HG02884 (cell line): ENCODE measurements around the gene SCARB1.

Experiments
- ATAC-seq: cut with Tn5 transposase; IDR thresholded peaks from one replicate; pipeline ENCODE4 v1.9.1; 2021; ENCODE audit warnings: mild to moderate bottlenecking, moderate library complexity; ENCODE audit not compliant: unreplicated experiment

The SCARB1 gene

DNA sequence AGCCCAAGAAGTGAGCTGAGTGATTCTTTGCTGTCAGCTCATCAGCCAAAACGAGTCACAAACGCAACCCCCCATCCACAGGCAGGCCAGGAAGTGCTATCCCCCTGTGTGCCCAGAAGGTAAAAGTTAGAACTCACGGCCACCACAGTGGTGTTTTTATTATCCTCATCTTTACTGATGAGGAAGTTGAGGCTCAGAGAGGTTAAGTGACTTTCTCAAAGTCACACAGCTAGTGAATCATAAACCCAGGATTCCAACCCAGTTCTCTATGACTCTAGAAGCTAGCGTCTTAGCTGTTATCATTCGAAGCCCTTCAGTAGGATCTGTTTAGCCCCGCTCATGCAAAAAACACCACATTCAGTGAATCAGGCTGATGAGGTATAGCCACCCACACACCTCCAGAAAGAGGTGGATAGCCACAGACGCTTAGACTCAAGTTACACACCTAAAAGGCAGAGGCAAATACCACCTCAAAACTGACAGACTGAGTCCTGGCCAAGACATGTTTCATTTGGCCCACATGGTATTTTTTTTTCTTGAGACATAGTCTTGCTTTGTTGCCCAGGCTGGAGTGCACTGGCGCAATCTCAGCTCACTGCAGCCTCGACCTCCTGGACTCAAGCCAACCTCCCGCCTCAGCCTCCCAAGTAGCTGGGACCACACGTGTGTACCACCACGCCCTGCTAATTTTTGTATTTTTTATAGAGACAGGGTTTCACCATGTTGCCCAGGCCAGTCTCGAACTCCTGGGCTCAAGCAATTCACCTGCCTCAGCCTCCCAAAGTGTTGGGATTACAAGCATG is 100.7 kb downstream of the SCARB1 start:
- no peak for ATAC-seq

DNA sequence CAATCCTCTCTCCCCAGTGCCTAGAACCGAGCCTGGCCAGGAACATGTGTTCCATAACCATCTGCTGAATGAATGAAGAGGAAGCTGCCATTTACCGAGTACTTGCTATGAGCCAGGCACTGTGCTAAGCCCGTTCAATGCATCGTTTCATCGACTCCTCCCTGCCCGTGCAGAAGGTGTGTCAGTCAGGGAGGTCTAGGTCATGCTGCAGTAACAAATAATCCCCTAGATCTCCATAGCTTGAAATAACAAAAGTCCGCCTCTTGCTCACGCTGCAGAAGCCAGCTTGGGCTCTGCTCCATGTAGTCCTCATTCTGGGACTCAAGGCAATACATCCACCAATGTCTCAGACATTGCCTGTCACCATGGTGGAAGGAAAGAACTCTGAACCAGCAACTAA is 101.3 kb downstream of the SCARB1 start:
- ATAC-seq = no peak

DNA sequence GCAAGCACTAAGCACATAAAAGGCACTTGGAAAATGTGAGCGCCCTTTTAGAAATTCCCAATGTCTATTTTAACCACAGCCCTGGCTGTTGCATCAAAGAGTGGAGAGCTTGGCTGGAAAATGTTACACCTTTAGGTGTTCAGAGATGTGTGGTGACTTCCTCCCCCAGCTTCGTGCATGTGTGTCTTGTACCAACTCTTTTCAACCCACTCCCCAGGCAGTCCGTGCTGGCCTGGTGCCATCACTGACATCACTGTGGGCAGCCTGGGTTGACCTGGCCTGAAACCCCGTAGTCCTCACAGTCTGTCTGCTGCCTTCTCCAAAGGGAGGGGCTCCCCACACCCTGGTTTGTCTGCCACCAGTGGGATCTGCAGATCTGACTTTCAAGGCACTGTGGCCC is 101.8 kb downstream of the SCARB1 start:
- no peak for ATAC-seq

DNA sequence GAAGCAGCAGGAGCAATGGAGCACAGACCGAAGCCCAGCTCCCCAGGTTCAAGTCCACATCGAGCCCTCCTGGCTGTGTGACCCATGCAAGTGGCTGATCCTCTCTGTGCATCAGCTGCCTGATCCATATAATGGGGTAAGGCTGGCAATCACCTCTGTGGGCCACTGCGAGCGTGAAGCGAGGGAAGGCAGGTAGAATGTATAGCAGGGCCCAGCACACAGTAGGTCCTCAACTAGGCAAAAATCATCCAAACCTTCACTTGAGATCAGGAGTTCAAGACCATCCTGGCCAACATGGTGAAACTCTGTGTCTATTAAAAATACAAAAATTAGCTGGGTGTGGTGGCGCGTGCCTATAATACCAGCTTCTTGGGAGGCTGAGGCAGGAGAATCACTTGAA is 102.6 kb downstream of the SCARB1 start:
- ATAC-seq = no peak

DNA sequence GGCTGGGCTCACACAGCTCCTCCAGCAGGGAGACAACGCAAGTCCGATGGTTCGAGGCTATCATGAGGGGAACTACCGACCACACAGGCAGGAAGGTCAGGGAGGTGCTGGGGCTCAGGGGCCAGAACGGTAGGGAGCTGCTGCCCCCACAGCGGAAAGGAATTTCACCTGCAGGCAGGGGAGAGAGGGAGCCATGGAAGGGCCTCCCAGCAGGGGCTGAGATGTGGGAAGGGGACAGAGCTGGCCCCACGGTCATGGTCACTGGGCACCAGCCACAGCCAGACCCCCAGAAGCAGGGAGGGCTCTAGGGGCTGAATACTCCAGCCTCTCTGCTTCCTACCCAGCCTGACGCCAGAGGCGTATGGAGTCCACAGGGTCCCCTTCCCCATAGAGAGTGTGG is 103.1 kb downstream of the SCARB1 start:
- ATAC-seq = no peak

DNA sequence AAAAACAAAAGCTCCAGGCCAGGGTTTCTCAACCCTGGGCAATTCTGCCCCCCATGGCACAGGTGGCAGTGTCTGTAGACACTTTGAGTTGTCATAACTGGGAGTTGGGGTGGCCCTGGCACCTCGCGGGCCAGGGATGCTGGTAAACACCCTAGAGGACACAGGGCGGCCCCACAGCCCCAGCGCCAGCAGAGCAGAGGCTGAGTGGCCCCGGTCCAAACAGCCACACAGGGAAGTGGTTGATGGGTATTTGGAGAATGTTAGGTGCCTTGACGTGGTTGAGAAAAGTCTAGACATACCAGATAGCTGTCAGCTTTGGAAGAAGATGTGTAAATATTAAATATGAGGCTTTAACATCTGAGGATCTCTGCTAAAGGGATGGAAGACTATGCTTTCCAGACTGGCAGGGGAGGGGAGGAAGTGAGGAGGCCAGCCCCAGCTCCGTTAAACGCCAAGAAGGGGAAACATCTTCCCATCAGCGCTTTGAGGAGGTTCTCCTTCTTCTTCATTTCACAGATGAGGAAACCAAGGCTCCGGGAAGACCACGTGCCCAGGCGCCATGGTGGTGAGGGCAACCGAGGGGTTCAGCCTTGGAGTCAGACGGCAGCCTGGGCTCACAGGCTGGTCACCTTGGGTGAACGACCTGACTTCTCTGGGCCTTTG is 103.7 kb downstream of the SCARB1 start:
- ATAC-seq = no peak

DNA sequence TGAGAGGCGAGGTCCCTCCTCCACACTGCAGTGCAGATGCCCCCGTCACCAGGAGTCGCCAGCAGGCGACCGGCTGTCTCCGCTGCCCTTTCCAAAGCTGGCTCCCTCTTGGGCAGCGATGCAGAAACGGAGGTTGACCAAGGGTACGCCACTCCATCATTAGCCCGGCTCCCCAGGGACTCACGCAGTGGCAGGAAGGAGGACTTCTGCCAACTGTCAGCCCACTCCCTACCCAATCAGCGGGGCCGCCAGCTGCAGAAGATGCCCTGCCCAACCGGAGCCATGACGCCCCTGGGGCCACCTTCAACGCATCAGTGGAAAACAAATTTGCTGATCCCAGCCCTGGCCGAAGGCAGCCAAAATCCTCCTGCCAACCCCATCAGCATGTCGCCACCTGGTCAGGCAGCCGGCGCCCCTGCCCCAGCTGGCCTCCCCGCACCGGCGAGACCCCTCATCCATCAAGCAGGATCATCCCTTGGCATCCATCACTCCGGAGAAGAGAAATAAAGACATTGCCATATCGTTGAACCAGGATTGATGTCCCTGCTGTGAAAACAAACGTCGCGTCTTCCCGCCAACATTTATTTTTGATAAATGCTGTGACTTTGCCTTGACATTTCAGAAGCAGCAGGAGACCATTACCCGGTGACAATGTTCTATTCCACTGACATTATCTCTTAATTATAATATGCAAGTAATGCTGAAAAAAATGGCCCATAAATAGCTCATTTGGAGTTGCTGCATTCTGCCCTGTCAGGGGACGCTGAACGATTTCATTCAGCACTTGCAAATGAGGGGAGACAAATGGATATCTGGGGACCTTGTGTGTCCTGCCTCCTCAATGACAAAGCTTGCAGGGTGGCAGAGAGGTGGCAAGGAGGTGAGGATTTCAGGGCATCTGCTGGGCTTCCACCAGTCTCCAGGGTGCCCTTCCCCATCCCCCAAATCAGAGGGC is 105.1 kb downstream of the SCARB1 start:
- no peak for ATAC-seq

DNA sequence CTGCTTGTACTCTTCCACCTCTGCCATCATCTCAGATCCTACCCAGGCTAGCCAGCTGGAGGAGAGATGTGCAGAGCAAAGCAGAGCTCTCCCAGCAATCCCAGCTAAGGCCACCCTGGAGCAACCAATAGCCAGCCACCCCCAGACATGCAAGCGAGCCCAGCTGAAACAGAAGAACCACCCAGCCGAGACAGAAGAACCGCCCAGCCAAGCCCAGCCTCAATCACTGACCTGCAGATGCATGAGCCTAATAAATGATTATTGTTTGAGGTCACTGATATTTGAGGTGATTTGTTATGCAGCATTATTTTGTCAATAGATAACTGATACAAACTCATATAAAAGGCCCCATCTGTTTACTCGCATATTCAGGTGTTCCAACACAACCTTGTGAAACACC is 106.3 kb downstream of the SCARB1 start:
- no peak for ATAC-seq

DNA sequence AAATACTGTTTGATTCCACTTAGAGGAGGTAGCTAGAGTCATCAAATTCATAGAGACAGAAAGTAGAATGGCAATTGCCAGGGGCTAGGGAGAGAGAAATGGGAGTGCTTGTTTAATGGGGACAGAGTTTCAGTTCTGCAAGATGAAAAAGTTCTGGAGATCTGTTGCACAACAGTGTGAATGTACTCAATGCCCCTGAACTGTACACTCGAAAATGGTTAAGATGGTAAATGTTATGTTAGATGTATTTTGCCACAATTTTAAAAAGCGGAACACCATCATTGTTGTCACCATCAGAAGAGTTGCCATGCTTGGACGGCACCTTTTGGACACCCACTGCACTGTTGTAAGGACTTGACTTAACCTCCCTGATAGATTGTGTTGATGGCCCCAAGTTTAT is 106.9 kb downstream of the SCARB1 start:
- ATAC-seq = no peak

DNA sequence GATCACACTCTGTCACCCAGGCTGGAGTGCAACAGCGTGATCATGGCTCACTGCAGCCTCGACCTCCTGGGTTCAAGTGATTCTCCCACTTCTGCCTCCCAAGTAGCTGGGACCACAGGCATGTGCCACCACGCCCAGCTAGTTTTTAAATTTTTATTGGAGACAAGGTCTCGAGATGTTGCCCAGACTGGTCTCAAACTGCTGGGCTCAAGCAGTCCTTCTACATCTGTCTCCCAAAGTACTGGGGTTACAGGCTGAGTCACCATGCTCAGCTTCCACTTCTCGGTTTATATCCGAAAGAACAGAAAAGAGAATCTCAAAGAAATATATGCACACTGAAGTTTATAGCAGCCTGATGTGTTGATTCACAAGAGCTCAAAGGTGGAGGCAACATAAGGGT is 107.5 kb downstream of the SCARB1 start:
- no peak for ATAC-seq

DNA sequence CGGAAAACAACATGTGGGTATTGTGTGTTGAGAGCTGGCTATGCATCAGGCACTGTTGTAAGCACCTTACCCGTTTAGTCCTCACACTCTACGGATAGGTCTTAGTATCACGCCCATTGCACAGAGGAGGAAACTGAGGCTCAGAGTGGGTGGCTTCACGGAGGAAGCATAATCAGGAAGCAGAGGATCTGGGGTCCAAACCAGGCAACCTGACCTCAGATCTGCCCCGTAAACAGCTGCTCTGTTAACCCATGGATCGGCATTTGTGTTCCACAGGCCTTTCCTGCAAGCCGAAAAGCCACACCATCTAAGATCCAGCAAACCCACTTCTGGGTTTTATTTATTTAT is 107.9 kb downstream of the SCARB1 start:
- ATAC-seq = no peak

DNA sequence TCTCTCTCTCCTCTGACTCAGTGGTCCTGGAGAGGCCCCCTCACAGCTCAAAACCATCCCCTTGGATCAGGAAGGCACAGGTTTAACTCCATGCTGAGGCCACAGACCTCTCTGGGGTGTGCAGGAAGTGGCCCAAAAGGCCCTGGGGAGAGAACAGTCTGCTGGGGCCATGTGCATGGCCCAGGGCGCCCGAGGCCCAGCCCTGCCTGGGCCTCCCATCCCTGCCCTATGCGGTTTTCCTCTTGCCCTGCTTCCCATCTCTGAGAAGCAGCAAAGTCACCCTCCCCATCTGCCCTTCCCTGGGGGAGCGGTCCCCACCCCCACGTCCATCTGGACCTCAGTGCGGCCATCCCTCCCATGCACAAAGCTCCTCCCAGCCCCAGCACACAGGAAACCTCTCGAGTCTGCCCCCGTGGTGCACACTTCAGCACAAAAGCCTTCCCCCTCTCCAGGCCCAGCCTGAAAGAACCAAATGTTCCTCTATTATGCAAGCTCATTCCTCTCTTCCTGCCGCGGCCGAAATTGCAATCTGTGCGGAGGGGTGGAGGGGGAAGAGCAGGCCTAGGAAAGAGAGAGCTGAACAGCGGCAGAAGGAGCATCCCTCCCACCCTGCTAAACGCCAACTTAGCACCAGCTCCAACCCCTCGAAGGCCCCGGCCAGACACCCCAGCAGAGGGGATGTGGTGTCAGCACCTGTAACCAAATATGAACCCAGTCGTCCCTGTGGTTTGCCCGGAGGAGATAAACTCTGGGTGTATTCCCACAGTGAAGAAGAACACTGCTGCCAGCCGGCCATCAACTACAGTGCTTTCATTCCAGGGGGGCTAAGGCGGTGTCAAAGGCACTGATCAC is 108.5 kb downstream of the SCARB1 start:
- ATAC-seq = no peak

DNA sequence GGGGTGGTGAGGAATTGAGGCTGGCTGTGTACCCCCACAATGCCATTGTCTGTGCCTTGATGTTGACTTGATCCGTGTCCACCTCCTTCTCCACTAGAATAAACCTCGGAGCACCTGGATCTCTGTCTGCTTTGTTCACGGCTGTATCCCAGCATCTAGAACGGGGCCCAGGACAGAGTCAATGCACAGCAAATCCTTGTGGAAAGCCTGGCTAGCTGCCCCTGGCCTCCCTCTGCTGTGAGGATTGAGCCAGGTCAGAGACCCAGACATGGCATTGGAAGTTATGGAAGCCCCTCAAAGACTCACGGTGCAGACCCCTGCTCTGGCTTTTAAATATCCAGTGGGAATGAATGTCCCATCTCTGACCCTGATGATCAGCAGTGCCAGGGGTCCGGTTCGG is 109.2 kb downstream of the SCARB1 start:
- no peak for ATAC-seq

DNA sequence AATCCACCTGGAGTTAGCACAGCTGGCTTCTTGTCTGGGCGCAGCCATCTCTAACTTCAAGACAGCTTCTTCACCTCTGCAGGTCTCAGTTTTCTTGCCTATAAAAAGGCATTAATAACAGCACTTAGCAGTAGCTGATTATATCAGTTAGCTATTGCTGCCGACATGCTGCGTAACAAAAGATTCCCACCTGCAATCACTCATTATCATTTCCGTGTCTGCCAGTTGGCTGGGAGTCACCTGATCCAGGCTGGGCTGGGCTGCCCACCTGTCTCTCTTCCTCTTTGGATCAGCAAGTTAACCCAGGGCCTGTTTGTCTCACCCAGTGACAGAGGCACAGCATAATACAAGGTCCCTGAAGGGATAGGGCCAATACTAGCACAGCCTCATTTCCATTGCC is 109.7 kb downstream of the SCARB1 start:
- no peak for ATAC-seq

DNA sequence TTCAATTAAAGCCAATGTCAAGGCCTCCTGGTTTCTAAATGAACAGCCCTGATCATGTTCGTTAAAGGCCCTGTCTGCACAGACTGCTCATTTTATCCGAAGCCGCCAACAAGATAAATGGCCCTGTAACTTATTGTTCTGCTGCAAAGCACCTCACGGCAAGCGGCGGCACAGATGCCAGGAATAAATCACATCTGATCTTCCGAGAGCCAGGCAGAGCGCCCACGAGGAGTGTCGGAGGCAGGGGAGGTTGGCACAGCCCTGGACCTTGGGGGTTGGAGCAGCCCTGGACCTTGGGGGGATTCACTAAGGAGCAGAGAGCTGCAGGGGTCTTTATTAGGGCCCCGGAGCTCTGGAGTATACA is 110.5 kb downstream of the SCARB1 start:
- ATAC-seq = no peak

DNA sequence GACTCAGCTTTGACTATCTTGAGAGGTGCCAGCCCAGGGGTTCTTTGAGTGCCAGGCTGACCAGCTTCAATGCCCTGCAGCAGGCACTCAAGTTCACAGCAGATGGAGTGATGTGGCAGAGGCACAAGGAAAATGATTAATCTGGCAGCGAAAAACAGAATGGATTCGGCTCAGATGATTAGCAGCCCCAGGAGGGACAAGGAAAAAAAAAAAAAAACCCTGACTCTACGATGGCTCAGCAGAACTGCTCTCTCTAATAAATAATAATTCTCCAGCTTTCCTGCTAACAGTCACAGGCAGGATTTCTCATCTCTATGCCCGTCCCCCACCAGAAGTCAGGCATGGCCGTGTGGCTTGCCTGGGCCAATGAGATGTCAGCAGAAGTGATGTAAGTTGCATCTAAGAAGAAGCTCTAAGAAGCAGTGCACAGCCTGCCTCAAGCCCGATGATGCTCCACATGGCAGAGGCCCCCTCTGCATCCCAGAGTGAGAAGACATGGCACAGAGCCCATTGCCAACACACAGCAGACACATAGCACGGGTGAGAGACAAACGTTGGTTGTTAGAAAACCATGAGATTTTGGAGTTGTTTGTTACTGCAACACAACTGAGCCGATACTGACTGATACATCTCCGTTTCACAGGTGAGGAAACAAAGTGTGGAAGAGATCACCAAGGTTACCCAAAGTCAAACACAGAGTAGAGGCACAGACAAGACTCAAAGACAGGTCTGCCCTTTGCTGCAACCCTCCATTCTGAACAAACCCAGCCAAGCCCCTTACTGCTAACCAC is 111.0 kb downstream of the SCARB1 start:
- ATAC-seq = no peak

DNA sequence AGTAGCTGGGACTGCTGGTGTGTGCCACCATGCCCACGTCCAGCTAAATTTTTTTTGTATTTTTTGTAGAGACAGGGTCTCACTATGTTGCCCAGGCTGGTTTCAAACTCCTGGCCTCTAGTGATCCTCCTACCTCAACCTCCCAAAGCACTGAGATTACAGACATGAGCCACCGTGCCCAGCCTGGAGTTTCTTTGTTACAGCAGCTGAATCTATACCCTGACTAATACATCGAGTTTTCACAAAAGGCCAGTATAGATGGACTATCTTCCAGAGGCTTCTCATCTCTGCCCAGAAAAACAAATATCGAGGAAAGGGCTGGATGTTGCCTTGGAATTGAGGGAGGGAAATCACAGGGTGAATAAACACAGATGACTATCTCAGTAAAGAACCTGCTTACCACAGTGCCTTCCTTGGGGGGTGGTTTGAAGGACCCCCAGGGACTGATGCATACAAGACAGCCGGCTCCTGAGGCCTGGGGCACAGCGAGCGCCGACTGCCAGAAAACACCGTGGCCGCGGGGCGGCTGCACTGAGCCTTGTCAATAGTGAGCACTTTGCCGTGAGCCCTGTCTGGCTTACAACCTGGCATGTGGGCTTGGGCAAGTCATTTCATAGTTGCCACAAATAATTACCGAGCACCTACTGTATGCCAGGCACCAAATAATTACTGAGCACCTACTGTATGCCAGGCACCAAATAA is 111.9 kb downstream of the SCARB1 start:
- no peak for ATAC-seq

DNA sequence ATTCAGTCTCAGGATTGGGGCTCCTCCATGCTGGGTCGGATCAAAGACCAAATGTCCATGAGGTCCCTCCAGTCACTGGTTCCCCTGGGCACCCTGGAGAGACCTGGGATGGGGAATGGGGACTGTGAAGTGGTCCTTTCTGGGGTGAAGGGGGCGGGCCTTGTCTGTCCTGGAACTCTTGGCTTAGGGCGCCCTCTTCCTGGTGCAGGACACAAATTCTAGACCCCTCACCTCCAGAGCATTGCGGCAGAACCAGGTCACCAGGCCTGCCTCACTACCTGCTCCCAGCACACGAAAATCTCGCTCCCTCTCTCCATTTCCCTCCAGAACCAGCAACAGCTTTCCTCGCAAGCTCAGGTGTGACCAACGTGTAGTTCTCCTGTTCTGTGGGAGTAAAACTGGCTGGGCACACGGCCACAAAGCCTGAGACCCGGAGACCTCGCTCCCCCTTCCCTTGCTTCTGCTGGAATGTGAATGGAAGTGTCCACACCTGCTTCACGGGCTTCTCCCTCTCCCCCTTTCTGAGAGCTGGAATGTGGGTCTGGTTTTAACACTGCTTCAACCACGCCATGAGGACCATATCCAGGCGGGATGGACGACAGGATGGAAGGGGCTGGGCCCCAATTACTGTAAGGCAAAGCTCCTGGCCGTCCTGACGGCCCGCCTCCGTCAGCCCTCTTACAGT is 112.7 kb downstream of the SCARB1 start:
- ATAC-seq = no peak

DNA sequence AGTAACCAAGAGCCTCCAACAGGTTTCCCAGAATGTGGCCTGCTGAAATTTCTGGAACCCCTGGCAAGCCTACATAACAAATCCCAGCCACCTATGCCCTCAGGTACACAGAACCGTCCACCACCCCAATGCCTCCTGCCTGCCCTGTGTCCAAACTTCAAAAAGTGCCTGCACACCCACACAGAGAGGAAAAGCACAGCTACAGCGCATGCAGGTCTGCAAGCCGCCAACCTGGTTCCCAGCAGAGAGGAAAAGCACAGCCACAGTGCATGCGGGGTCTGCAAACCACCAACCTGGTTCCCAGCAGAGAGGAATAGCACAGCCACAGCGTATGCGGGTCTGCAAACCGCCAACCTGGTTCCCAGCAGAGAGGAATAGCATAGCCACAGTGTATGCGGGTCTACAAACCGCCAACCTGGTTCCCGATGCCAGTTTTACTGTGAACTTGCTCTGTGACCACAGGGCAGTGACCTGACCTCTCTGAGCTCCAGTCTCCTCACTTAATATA is 113.5 kb downstream of the SCARB1 start:
- no peak for ATAC-seq
